IMR-90 (cell line): ENCODE measurements around the gene TEPSIN. TPM values are rescaled to one million over a fixed set of nuclear protein-coding genes. Genes with fewer than 3 reads are reported as not detected.

Source experiments
- ATAC-seq: fragments of 200-7000 bp; cut with Tn5 transposase; 2 replicates; pipeline ENCODE4 v1.9.1; 2020; ENCODE audit warnings: low read depth, mild to moderate bottlenecking, moderate library complexity
- BruUV-seq: library from RNA; stranded (reverse); fragments of 400-500 nt; replicated peaks from 2 replicates; lab custom pipeline; 2021; lab: Mats Ljungman, UMichigan
- CTCF ChIA-PET: fragments of 300-600 bp; formaldehyde crosslinking; extraction: SDS; loops from one replicate; lab custom pipeline; 2021; ENCODE audit warnings: antibody characterized with exemption; lab: Yijun Ruan, JAX
- POLR2A ChIA-PET: fragments of 300-600 bp; sonication (Branson Sonifier 250); formaldehyde crosslinking; loops from one replicate; lab custom pipeline; 2022; ENCODE audit warnings: antibody characterized with exemption; ENCODE audit not compliant: unreplicated experiment; lab: Charles Lee
- DNase-seq: peaks from one replicate; pipeline ENCODE4 v3.0.0; 2013
- H2AFZ ChIP-seq: replicated peaks from 2 replicates; pipeline ENCODE3; 2013; ENCODE audit warnings: low read length, mild to moderate bottlenecking; ENCODE audit not compliant: poor library complexity
- H2AK5ac ChIP-seq: 2 replicates; pipeline ENCODE4 v1.6.1; 2013; ENCODE audit warnings: low read depth, low read length, inconsistent platforms
- H2AK9ac ChIP-seq: replicated peaks from 2 replicates; pipeline ENCODE3; 2013; ENCODE audit warnings: mild to moderate bottlenecking, low read depth, low read length, moderate library complexity; ENCODE audit not compliant: poor library complexity
- H2BK120ac ChIP-seq: 2 replicates; pipeline ENCODE4 v1.6.1; 2013; ENCODE audit warnings: low read depth, low read length, inconsistent platforms
- H2BK15ac ChIP-seq: 3 replicates; pipeline ENCODE4 v1.6.1; 2013; ENCODE audit warnings: low read depth, low read length, inconsistent platforms
- H2BK20ac ChIP-seq: 2 replicates; pipeline ENCODE4 v1.6.1; 2013; ENCODE audit warnings: low read depth, mild to moderate bottlenecking, inconsistent platforms, low read length, moderate library complexity
- H2BK5ac ChIP-seq: 2 replicates; pipeline ENCODE4 v1.6.1; 2013; ENCODE audit warnings: mild to moderate bottlenecking, low read depth, low read length, inconsistent platforms; ENCODE audit not compliant: poor library complexity, severe bottlenecking
- H3K14ac ChIP-seq: replicated peaks from 2 replicates; pipeline ENCODE4 v1.6.1; 2013; ENCODE audit warnings: low read depth, low read length, inconsistent platforms
- H3K18ac ChIP-seq: 2 replicates; pipeline ENCODE4 v1.6.1; 2013; ENCODE audit warnings: low read depth, low read length, control low read depth
- H3K23ac ChIP-seq: 2 replicates; pipeline ENCODE4 v1.6.1; 2013; ENCODE audit warnings: low read depth, low read length, inconsistent platforms
- H3K27ac ChIP-seq: 2 replicates; pipeline ENCODE4 v1.5.1; 2013; ENCODE audit warnings: mild to moderate bottlenecking, control low read depth, low read length; ENCODE audit not compliant: insufficient read depth
- H3K27me3 ChIP-seq: 2 replicates; pipeline ENCODE4 v1.6.1; 2013; ENCODE audit warnings: low read length; ENCODE audit not compliant: control insufficient read depth, insufficient read depth
- H3K36me3 ChIP-seq: 2 replicates; pipeline ENCODE4 v1.6.1; 2013; ENCODE audit warnings: low read length, mixed read lengths; ENCODE audit not compliant: control insufficient read depth, insufficient read depth
- H3K4ac ChIP-seq: 2 replicates; pipeline ENCODE4 v1.6.1; 2013; ENCODE audit warnings: low read depth, low read length, inconsistent platforms
- H3K4me1 ChIP-seq: 2 replicates; pipeline ENCODE4 v1.6.1; 2013; ENCODE audit warnings: low read length, mixed read lengths; ENCODE audit not compliant: control insufficient read depth, insufficient read depth
- H3K4me2 ChIP-seq: 2 replicates; pipeline ENCODE4 v1.6.1; 2013; ENCODE audit warnings: low read depth, mild to moderate bottlenecking, control low read depth, low read length, moderate library complexity
- H3K4me3 ChIP-seq: 2 replicates; pipeline ENCODE4 v1.5.1; 2013; ENCODE audit warnings: low read depth, mild to moderate bottlenecking, control low read depth, low read length, moderate library complexity; ENCODE audit not compliant: insufficient read depth
- H3K56ac ChIP-seq: 2 replicates; pipeline ENCODE4 v1.6.1; 2013; ENCODE audit warnings: low read length, inconsistent platforms; ENCODE audit not compliant: insufficient read depth; ENCODE audit errors: extremely low read depth
- H3K79me1 ChIP-seq, 2 experiments: 2 replicates each; pipeline ENCODE4 v1.6.1; 2013; ENCODE audit warnings: low read length in 2 of 2, inconsistent platforms in 1 of 2, low read depth in 1 of 2
- H3K9ac ChIP-seq: 2 replicates; pipeline ENCODE4 v1.6.1; 2013; ENCODE audit warnings: low read depth, low read length, control low read depth
- H3K9me1 ChIP-seq: 2 replicates; pipeline ENCODE4 v1.6.1; 2013; ENCODE audit warnings: low read length, inconsistent platforms; ENCODE audit not compliant: insufficient read depth
- H3K9me3 ChIP-seq: 2 replicates; pipeline ENCODE4 v1.6.1; 2013; ENCODE audit warnings: low read length; ENCODE audit not compliant: control insufficient read depth, insufficient read depth
- H4K20me1 ChIP-seq: 2 replicates; pipeline ENCODE4 v1.6.1; 2013; ENCODE audit warnings: low read length, inconsistent platforms; ENCODE audit not compliant: insufficient read depth
- H4K5ac ChIP-seq: 2 replicates; pipeline ENCODE4 v1.6.1; 2013; ENCODE audit warnings: mild to moderate bottlenecking, low read depth, low read length, control low read depth
- H4K8ac ChIP-seq, 2 experiments: 2 replicates each; pipeline ENCODE4 v1.6.1; 2013; ENCODE audit warnings: low read depth in 2 of 2, low read length in 2 of 2, control low read depth in 1 of 2, inconsistent platforms in 1 of 2
- H4K91ac ChIP-seq: 2 replicates; pipeline ENCODE4 v1.6.1; 2013; ENCODE audit warnings: low read depth, low read length, inconsistent platforms; ENCODE audit not compliant: insufficient read depth
- BHLHE40 ChIP-seq: fragments of 150-350 bp; IDR thresholded peaks from 2 replicates; pipeline ENCODE4 v1.6.1; 2016; ENCODE audit warnings: mild to moderate bottlenecking, low read depth, low read length
- CHD1 ChIP-seq: IDR thresholded peaks from 2 replicates; pipeline ENCODE4 v1.6.1; 2012; ENCODE audit warnings: low read depth, low read length, improper control_type of control experiment
- ELK1 ChIP-seq: fragments of 150-350 bp; IDR thresholded peaks from 2 replicates; pipeline ENCODE4 v1.6.1; 2016; ENCODE audit warnings: low read depth, mild to moderate bottlenecking, low read length, moderate library complexity, borderline replicate concordance
- MAFK ChIP-seq: IDR thresholded peaks from 2 replicates; pipeline ENCODE4 v1.6.1; 2012; ENCODE audit warnings: low read depth, low read length, improper control_type of control experiment
- MAZ ChIP-seq: IDR thresholded peaks from 2 replicates; pipeline ENCODE4 v1.6.1; 2012; ENCODE audit warnings: low read depth, mild to moderate bottlenecking, low read length, improper control_type of control experiment, moderate library complexity, borderline replicate concordance
- MXI1 ChIP-seq: IDR thresholded peaks from 2 replicates; pipeline ENCODE4 v1.6.1; 2012; ENCODE audit warnings: low read depth, mild to moderate bottlenecking, low read length, moderate library complexity, borderline replicate concordance
- NFE2L2 ChIP-seq: fragments of 150-350 bp; IDR thresholded peaks from 2 replicates; pipeline ENCODE4 v1.6.1; 2016; ENCODE audit warnings: low read depth, mild to moderate bottlenecking, low read length
- POLR2A ChIP-seq: IDR thresholded peaks from 2 replicates; pipeline ENCODE4 v1.6.1; 2012; ENCODE audit warnings: mild to moderate bottlenecking, low read depth, low read length
- RAD21 ChIP-seq: IDR thresholded peaks from 2 replicates; pipeline ENCODE4 v1.6.1; 2012; ENCODE audit warnings: low read length, improper control_type of control experiment
- RCOR1 ChIP-seq: IDR thresholded peaks from 2 replicates; pipeline ENCODE4 v1.6.1; 2012; ENCODE audit warnings: mild to moderate bottlenecking, low read length, improper control_type of control experiment; ENCODE audit not compliant: insufficient replicate concordance
- RFX5 ChIP-seq: IDR thresholded peaks from 2 replicates; pipeline ENCODE4 v1.8.0; 2012; ENCODE audit warnings: low read depth, mild to moderate bottlenecking, low read length, moderate library complexity
- SMC3 ChIP-seq: fragments of 150-350 bp; IDR thresholded peaks from 2 replicates; pipeline ENCODE4 v1.6.1; 2016; ENCODE audit warnings: low read depth, mild to moderate bottlenecking, antibody characterized with exemption, low read length, moderate library complexity
- WGBS, 2 experiments: methylation state at CpG; one replicate each; pipeline versions ENCODE4 v1.1.5 to v1.1.7; 2013; ENCODE audit warnings: missing lambda C conversion rate in 2 of 2; ENCODE audit not compliant: insufficient read length in 1 of 2; ENCODE audit errors: extremely low coverage in 2 of 2; 5-methylcytosine and 5-hydroxymethylcytosine counted together
- dilution Hi-C: fragments of 300-500 bp; cut with HindIII; formaldehyde crosslinking; loops from one replicate; pipeline ENCODE4 v1.14.3; 2018; ENCODE audit warnings: low sequenced_read_pairs; ENCODE audit not compliant: unreplicated experiment
- in situ Hi-C: fragments of 300-500 bp; cut with MboI; formaldehyde crosslinking; loops from 3 replicates; pipeline ENCODE4 v1.14.3; 2019; ENCODE audit warnings: low sequenced_read_pairs, inconsistent platforms, mixed read lengths
- intact Hi-C: fragments of 100-400 bp; cut with micrococcal nuclease; formaldehyde crosslinking; loops from 2 replicates; pipeline ENCODE4 v1.10.0; 2022
- polyA plus RNA-seq, 3 experiments: library from polyadenylated mRNA; depleted of rRNA; stranded (reverse); fragments of >200 nt; gene quantifications; 2 replicates each; pipeline ENCODE4 v1.2.3, GENCODE V29; 2012; ENCODE audit warnings: low replicate concordance in 1 of 3
- total RNA-seq: library from RNA; depleted of rRNA; stranded (reverse); fragments of >200 nt; gene quantifications from 2 replicates; pipeline ENCODE4 v1.2.3, GENCODE V29; 2012

TEPSIN gene
- total and polyA plus RNA-seq, 2 of the 4 experiments (the other 2 are of a cell fraction) = 3.2 to 28.1 TPM

- TF ChIP-seq MXI1 = no peak
Observed at GRCh38 chr17:81228834-81229665, 9.8 kb downstream of the TEPSIN start (continued).

GRCh38 chr17:81228420-81228819 lies 10.4 kb downstream of the TEPSIN start:
- H4K8ac ChIP-seq = no peak overlapping the region
- H2AK5ac ChIP-seq = no peak overlapping the region
- H3K27me3 ChIP-seq = no peaks in the 10 kb centered on the region
- in situ Hi-C loops = no loop called here
- no peak overlapping the region for H2BK5ac ChIP-seq
- no peak overlapping the region for H3K18ac ChIP-seq
- no peak overlapping the region for H3K23ac ChIP-seq
- no peak overlapping the region for H2AFZ ChIP-seq
- no peak overlapping the region for H4K5ac ChIP-seq
- H3K9ac ChIP-seq = no peak overlapping the region
- no peak overlapping the region for H2BK120ac ChIP-seq
- H3K4me1 ChIP-seq = peaks cover 2% of the 10 kb centered on the region; the same call in 1 of the 2 replicates
- peaks cover 39% of the 10 kb centered on the region for H3K36me3 ChIP-seq
- no peak overlapping the region for H3K4me3 ChIP-seq
- intact Hi-C loops = no loop called here
- DNase-seq (no peak), ATAC-seq (no peak)
- H2AK9ac ChIP-seq = no peak overlapping the region
- no peak overlapping the region for H2BK20ac ChIP-seq
- no peak overlapping the region for H2BK15ac ChIP-seq
- peaks cover 3% of the 10 kb centered on the region; the same call in 1 of the 2 replicates for H3K9me3 ChIP-seq
- ChIA-PET CTCF (no interaction called here), POLR2A (no interaction called here)
- dilution Hi-C loops = no loop called here
- H4K91ac ChIP-seq = no peak overlapping the region
- peaks cover 5% of the 10 kb centered on the region; the same call in 1 of the 2 replicates for H4K20me1 ChIP-seq
- no peak overlapping the region for H3K27ac ChIP-seq
- H3K4ac ChIP-seq = no peak overlapping the region
- no TSS peak for BruUV-seq
- 73% methylated on average over 2 of the region's 9 CpGs; no CpG with 5 or more reads in 1 of the 2 experiments for WGBS, 2 experiments
- no peak overlapping the region for H3K4me2 ChIP-seq
- no peak overlapping the region for H3K14ac ChIP-seq
- no peaks in the 10 kb centered on the region for H3K9me1 ChIP-seq
- peaks cover 0 to 7% of the 10 kb centered on the region in 2 experiments; a peak in 1 of 4 replicates for H3K79me1 ChIP-seq
- TF ChIP-seq MXI1 (no peak), BHLHE40 (no peak), SMC3 (no peak), RAD21 (no peak), RCOR1 (no peak), MAFK (no peak), NFE2L2 (no peak), POLR2A (no peak), MAZ (no peak), RFX5 (no peak), CHD1 (no peak), ELK1 (no peak)
- no peak overlapping the region for H3K56ac ChIP-seq
